Glutamatergic neuron (in vitro differentiated cells): ENCODE measurements around the gene SLC29A4. TPM values are rescaled to one million over a fixed set of nuclear protein-coding genes. Genes with fewer than 3 reads are reported as not detected.
"Not testable (repeated sequence)": the region's sequence is repeated elsewhere in the genome, so short reads cannot be mapped to it uniquely, and the experiment has no call there.

Source experiments
- DNase-seq: peaks from one replicate; pipeline ENCODE4 v3.0.0; 2022
- H3K27ac Mint-ChIP-seq: one replicate; pipeline ENCODE4 v1.8.0; 2020; ENCODE audit warnings: mild to moderate bottlenecking, mixed read lengths, inconsistent platforms; ENCODE audit not compliant: unreplicated experiment
- H3K27me3 Mint-ChIP-seq: one replicate; pipeline ENCODE4 v1.8.0; 2020; ENCODE audit warnings: mild to moderate bottlenecking, moderate library complexity, mixed read lengths, inconsistent platforms; ENCODE audit not compliant: unreplicated experiment
- H3K36me3 Mint-ChIP-seq: one replicate; pipeline ENCODE4 v1.8.0; 2020; ENCODE audit warnings: mild to moderate bottlenecking, mixed read lengths, inconsistent platforms; ENCODE audit not compliant: unreplicated experiment
- H3K4me1 Mint-ChIP-seq: one replicate; pipeline ENCODE4 v1.8.0; 2020; ENCODE audit warnings: mild to moderate bottlenecking, low read depth, mixed read lengths, inconsistent platforms; ENCODE audit not compliant: unreplicated experiment
- H3K4me3 Mint-ChIP-seq: one replicate; pipeline ENCODE4 v1.8.0; 2020; ENCODE audit warnings: mild to moderate bottlenecking, mixed read lengths, inconsistent platforms; ENCODE audit not compliant: unreplicated experiment
- H3K9me3 Mint-ChIP-seq: one replicate; pipeline ENCODE4 v1.8.0; 2020; ENCODE audit warnings: mild to moderate bottlenecking, moderate library complexity, mixed read lengths, inconsistent platforms; ENCODE audit not compliant: unreplicated experiment
- CTCF ChIP-seq: fragments of 200-600 bp; sonication (generic); IDR thresholded peaks from one replicate; pipeline ENCODE4 v1.5.0; 2021; ENCODE audit not compliant: partially characterized antibody, unreplicated experiment
- total RNA-seq: library from RNA; stranded (reverse); fragmentation: NEBNext Ultra II Directional; extraction: Animal tissue kit (Norgen Biotek cat#: 25700); gene quantifications from one replicate; pipeline ENCODE4 v1.2.1, GENCODE V29; 2021; ENCODE audit not compliant: unreplicated experiment

Gene SLC29A4
- total RNA-seq, 1 donor from 2014 or later: 30.5 TPM

GRCh38 chr7:5289355-5289754 lies 6.6 kb downstream of the SLC29A4 start:
- TF ChIP-seq CTCF: no peak
- DNase-seq: no peak
- H3K27me3 Mint-ChIP-seq: peaks cover 6% of the 10 kb centered on the region
- H3K36me3 Mint-ChIP-seq: peaks cover 2% of the 10 kb centered on the region
- H3K4me3 Mint-ChIP-seq: no peak overlapping the region
- H3K4me1 Mint-ChIP-seq: no peaks in the 10 kb centered on the region
- H3K9me3 Mint-ChIP-seq: peaks cover 2% of the 10 kb centered on the region
- H3K27ac Mint-ChIP-seq: no peak overlapping the region

DNA sequence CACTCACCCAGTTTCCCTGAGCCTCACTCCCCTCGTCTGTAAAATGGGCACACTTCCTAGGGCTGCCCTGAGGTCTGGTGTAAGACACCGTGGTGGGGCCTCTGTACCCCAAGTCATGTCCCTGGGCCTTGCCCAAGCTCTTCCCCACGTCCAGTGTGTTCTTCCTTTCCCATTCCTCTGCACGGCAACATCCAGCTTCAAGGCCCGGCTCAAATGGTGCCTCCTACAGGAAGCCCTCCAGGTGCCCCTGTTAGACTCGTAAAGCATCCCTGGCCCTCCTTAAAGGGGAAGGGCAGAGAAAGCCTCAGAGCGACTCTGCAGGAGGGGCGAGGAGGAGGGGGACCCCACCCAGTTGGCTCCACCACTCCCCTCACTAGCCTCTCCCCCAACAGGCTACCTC lies 8.6 kb downstream of the SLC29A4 start:
- no peaks in the 10 kb centered on the region for H3K4me1 Mint-ChIP-seq
- H3K9me3 Mint-ChIP-seq: no peaks in the 10 kb centered on the region
- peaks cover 11% of the 10 kb centered on the region for H3K36me3 Mint-ChIP-seq
- peaks cover 9% of the 10 kb centered on the region for H3K27me3 Mint-ChIP-seq
- H3K27ac Mint-ChIP-seq: no peak overlapping the region
- H3K4me3 Mint-ChIP-seq: no peak overlapping the region
- no peak for TF ChIP-seq CTCF
- DNase-seq: no peak

DNA sequence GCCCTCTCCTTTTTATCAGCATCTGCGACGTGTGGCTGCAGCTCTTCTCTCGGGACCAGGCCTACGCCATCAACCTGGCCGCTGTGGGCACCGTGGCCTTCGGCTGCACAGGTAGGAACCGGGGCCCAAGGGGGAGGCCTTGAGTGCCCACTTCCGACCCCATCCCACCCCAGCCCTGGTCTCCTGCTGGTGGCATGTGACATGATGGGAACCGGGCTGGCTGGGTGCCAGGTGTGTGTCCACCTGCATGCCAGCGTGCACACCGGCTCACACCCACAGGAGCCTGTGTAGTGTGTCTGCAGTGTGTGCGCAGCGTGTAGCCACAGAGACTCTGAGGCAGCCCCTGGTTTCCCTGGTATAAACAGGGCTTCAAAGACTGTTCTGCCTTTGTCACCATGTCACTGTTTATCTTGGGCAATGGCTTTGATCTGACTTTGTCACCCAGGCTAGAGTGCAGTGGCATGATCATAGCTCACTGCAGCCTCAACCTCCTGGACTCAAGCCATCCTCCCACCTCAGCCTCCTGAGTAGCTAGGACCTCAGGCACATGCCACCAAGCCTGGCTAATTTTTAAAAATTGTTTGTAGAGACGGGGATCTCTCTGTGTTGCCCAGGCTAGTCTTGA lies 9.1 kb downstream of the SLC29A4 start:
- not testable (repeated sequence) for H3K27me3 Mint-ChIP-seq, H3K4me1 Mint-ChIP-seq, DNase-seq, H3K9me3 Mint-ChIP-seq, H3K4me3 Mint-ChIP-seq, H3K27ac Mint-ChIP-seq
- H3K36me3 Mint-ChIP-seq: peaks cover 11% of the 10 kb centered on the region

- Mint-ChIP-seq H3K27me3 (peaks cover 13% of the 10 kb centered on the region), H3K4me1 (no peaks in the 10 kb centered on the region), H3K9me3 (peaks cover 4% of the 10 kb centered on the region), H3K27ac (no peak overlapping the region), H3K36me3 (peaks cover 11% of the 10 kb centered on the region), H3K4me3 (no peak overlapping the region)
- DNase-seq: no peak
- TF ChIP-seq CTCF: no peak
Observed at GRCh38 chr7:5294169-5294987, 11.6 kb downstream of the SLC29A4 start.

DNA sequence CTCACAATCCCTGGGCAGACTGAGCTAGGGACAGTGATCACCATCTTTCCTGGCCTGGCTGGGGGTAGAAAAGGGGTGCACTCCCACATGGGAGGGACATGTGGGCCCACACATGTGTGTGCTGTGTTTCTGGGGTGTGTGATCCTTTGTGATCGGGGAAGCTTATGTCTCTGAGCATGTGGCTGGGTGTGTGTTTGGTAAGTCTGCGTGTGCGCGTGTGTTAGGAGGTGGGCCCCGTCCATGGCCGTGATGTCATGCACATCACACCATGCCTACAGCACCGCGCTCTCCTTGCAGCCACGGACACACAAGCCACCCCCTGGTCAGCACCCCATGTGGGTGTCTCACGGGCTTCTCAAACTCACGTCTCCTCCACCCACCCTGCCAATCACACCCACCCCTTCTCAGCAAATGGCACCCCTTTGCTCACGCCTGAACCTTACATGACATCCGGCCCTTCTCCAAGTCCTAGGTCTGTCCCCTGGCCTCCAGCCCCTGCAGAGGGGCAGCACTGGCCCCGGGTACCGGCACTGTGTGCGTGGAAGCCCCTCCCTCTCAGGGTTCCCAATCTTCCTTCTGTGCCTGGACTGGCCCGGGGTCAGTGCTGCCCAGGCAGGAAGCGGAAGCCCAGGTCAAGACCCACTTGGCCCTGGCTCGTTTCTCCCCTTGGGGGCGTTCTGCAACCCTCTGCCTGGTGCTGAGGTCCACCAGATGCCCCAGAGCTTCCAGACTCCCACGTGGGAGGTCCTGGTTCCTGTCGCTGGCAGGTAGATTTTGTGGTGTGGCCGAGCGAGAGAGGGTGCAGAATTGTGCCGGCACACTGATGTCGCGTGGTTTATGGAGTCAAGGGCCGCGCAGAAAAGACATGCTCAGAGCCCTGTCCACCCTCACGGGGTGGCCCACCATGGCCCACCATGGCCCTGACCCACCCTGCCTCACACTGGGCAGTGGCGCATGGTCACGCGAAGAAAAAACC lies 12.6 kb downstream of the SLC29A4 start:
- Mint-ChIP-seq H3K36me3 (peaks cover 11% of the 10 kb centered on the region), H3K4me3 (no peak overlapping the region), H3K9me3 (peaks cover 4% of the 10 kb centered on the region), H3K27ac (no peak overlapping the region), H3K4me1 (no peaks in the 10 kb centered on the region), H3K27me3 (peaks cover 13% of the 10 kb centered on the region)
- DNase-seq: no peak
- TF ChIP-seq CTCF: no peak
